GM12878 (cell line): ENCODE measurements around the gene SEPTIN1.

Source experiments
- ASH2L ChIP-seq: fragments of 300-600, 200-600 bp; sonication (generic); IDR thresholded peaks from 2 replicates; pipeline ENCODE4 v1.6.1; 2017; ENCODE audit warnings: low read depth, mild to moderate bottlenecking, borderline replicate concordance
- CHD2 ChIP-seq: IDR thresholded peaks from 2 replicates; pipeline ENCODE4 v1.6.1; 2011; ENCODE audit warnings: low read depth, low read length, improper control_type of control experiment, borderline replicate concordance
- CTCF ChIP-seq, 3 experiments: IDR thresholded peaks in 2 of 3; conservative IDR thresholded peaks in 1 of 3; 2 replicates each; pipeline ENCODE4 v1.5.1; 2011; ENCODE audit warnings: low read depth in 3 of 3, low read length in 3 of 3, mild to moderate bottlenecking in 3 of 3, control low read depth in 2 of 3, moderate library complexity in 2 of 3, inconsistent platforms in 1 of 3, mixed read lengths in 1 of 3; ENCODE audit not compliant: control insufficient read depth in 2 of 3, insufficient read depth in 1 of 3; ENCODE audit errors: extremely low read depth in 1 of 3
- MAX ChIP-seq: IDR thresholded peaks from 2 replicates; pipeline ENCODE4 v1.6.1; 2012; ENCODE audit warnings: low read depth, low read length, improper control_type of control experiment
- NFIC ChIP-seq: IDR thresholded peaks from 2 replicates; pipeline ENCODE4 v1.6.1; 2012; ENCODE audit warnings: low read depth, mild to moderate bottlenecking, inconsistent platforms, low read length, moderate library complexity
- NFYB ChIP-seq: IDR thresholded peaks from 2 replicates; pipeline ENCODE4 v1.6.1; 2011; ENCODE audit warnings: low read depth, mild to moderate bottlenecking, low read length, improper control_type of control experiment, moderate library complexity; ENCODE audit not compliant: insufficient read depth
- RELB ChIP-seq: fragments of 450-650 bp; IDR thresholded peaks from 2 replicates; pipeline ENCODE4 v1.6.1; 2017; ENCODE audit warnings: low read depth, mild to moderate bottlenecking, moderate library complexity
- TBL1XR1 ChIP-seq: IDR thresholded peaks from 2 replicates; pipeline ENCODE4 v1.6.1; 2012; ENCODE audit warnings: low read depth, low read length, improper control_type of control experiment
- TCF7 ChIP-seq: IDR thresholded peaks from 2 replicates; pipeline ENCODE4 v1.6.1; 2014; ENCODE audit warnings: antibody characterized with exemption, borderline replicate concordance
- ZNF207 ChIP-seq: fragments of 450-650 bp; IDR thresholded peaks from 2 replicates; pipeline ENCODE4 v1.6.1; 2014; ENCODE audit warnings: antibody characterized with exemption, mild to moderate bottlenecking, borderline replicate concordance
- ZNF274 ChIP-seq: IDR thresholded peaks from one replicate; pipeline ENCODE4 v1.8.0; 2011; ENCODE audit not compliant: insufficient read length, insufficient read depth

GRCh38 chr16:30369091-30369937 is 13.0 kb downstream of the SEPTIN1 start:
- TF ChIP-seq ASH2L (no peak), MAX (no peak), CHD2 (no peak), NFYB (no peak), RELB (no peak), CTCF (IDR thresholded peaks at IDR 0.05 in 2 of 3, conservative IDR thresholded peaks at IDR 0.05 in 1 of 3; ENCODE audit: control insufficient read depth in 2 of 3, extremely low read depth in 1 of 3, insufficient read depth in 1 of 3, low read depth in 3 of 3, low read length in 3 of 3) (no peak), NFIC (no peak), TBL1XR1 (no peak), TCF7 (no peak), ZNF207 (no peak), ZNF274 (no peak)
